Activated CD8-positive, alpha-beta T cell treated with anti-CD3 and anti-CD28 coated beads for 36 hours (primary cell): ENCODE data around the gene TNIP2. TPM values are rescaled to one million over a fixed set of nuclear protein-coding genes. Genes with fewer than 3 reads are reported as not detected.

Experiments
- ATAC-seq: fragments of 200-7000 bp; cut with Tn5 transposase; one replicate; pipeline ENCODE4 v1.10.0; 2021; ENCODE audit warnings: mild to moderate bottlenecking, moderate library complexity
- CTCF ChIA-PET: fragments of 350-600 bp; sonication (Branson Sonifier 250); formaldehyde crosslinking; loops from one replicate; lab custom pipeline; 2021; ENCODE audit warnings: antibody characterized with exemption; lab: Charles Lee
- POLR2A ChIA-PET: fragments of 350-600 bp; sonication (Branson Sonifier 250); formaldehyde crosslinking; loops from one replicate; lab custom pipeline; 2021; ENCODE audit warnings: antibody characterized with exemption; lab: Charles Lee
- DNase-seq: peaks from one replicate; pipeline ENCODE4 v3.0.0-alpha.2; 2020
- H3K27ac Mint-ChIP-seq: one replicate; pipeline ENCODE4 v1.8.0; 2021; ENCODE audit warnings: mild to moderate bottlenecking, mixed read lengths
- H3K27me3 Mint-ChIP-seq: one replicate; pipeline ENCODE4 v1.8.0; 2021; ENCODE audit warnings: mixed read lengths
- H3K36me3 Mint-ChIP-seq: one replicate; pipeline ENCODE4 v1.8.0; 2021; ENCODE audit warnings: low read depth, mixed read lengths
- H3K4me1 Mint-ChIP-seq: one replicate; pipeline ENCODE4 v1.8.0; 2021; ENCODE audit warnings: low read depth, mixed read lengths
- H3K4me3 Mint-ChIP-seq: one replicate; pipeline ENCODE4 v1.8.0; 2021; ENCODE audit warnings: mild to moderate bottlenecking, moderate library complexity, mixed read lengths
- H3K9me3 Mint-ChIP-seq: one replicate; pipeline ENCODE4 v1.8.0; 2021; ENCODE audit warnings: mixed read lengths
- CTCF ChIP-seq: fragments of 200-600 bp; IDR thresholded peaks from one replicate; pipeline ENCODE4 v1.8.0; 2022; ENCODE audit warnings: antibody characterized with exemption, mild to moderate bottlenecking
- intact Hi-C: fragments of 100-400 bp; cut with micrococcal nuclease; formaldehyde crosslinking; loops from one replicate; pipeline ENCODE4 v1.10.0; 2022
- total RNA-seq, 2 experiments: library from RNA; stranded (reverse); gene quantifications; one replicate each; pipeline ENCODE4 v1.2.3, GENCODE V29; 2021

Gene TNIP2
- total RNA-seq, 2 experiments from 2014 or later: 46.1 to 48.1 TPM

GRCh38 chr4:2802618-2803531 lies 46.7 kb upstream of the TNIP2 start:
- ChIA-PET POLR2A (interaction anchor here (1.0 to 1.4 kb wide), 5 partner anchors 9 to 133 kb away, joined by 3 to 4 read pairs (median 3); no protein-coding TSS in a partner anchor), CTCF (no interaction called here)
- intact Hi-C loops: no loop called here
- Mint-ChIP-seq H3K27ac (no peak overlapping the region), H3K9me3 (no peaks in the 10 kb centered on the region), H3K36me3 (peaks cover 2% of the 10 kb centered on the region), H3K4me1 (peaks cover 32% of the 10 kb centered on the region), H3K4me3 (no peak overlapping the region), H3K27me3 (no peaks in the 10 kb centered on the region)
- TF ChIP-seq CTCF: no peak
- no peak for DNase-seq
- ATAC-seq: no peak

- H3K27me3 Mint-ChIP-seq: no peaks in the 10 kb centered on the region
- DNase-seq (peak; percentile 56), ATAC-seq (peak; percentile 40)
- H3K9me3 Mint-ChIP-seq: no peaks in the 10 kb centered on the region
- H3K36me3 Mint-ChIP-seq: peaks cover 2% of the 10 kb centered on the region
- TF ChIP-seq CTCF: no peak
- intact Hi-C loops: no loop called here
- H3K27ac Mint-ChIP-seq: peak overlapping the region; percentile 59
- H3K4me3 Mint-ChIP-seq: peak overlapping the region; percentile 58
- peaks cover 47% of the 10 kb centered on the region for H3K4me1 Mint-ChIP-seq
- ChIA-PET POLR2A (interaction anchor here (0.9 to 2.1 kb wide), 6 partner anchors 10 to 37 kb away, joined by 3 to 10 read pairs (median 5); no protein-coding TSS in a partner anchor), CTCF (interaction anchor here (1.7 kb wide), 1 partner anchor 12 kb away, joined by 5 read pairs; no protein-coding TSS in a partner anchor)
Observed at GRCh38 chr4:2800691-2801596, 44.8 kb upstream of the TNIP2 start.

- intact Hi-C loops: no loop called here
- peak overlapping the region; percentile 78 for H3K4me3 Mint-ChIP-seq
- H3K27ac Mint-ChIP-seq: peak overlapping the region; percentile 75
- no peak for ATAC-seq
- peaks cover 2% of the 10 kb centered on the region for H3K36me3 Mint-ChIP-seq
- H3K27me3 Mint-ChIP-seq: no peaks in the 10 kb centered on the region
- no peak for DNase-seq
- H3K4me1 Mint-ChIP-seq: peaks cover 50% of the 10 kb centered on the region
- no peak for TF ChIP-seq CTCF
- ChIA-PET POLR2A (interaction anchor here (0.7 to 2.1 kb wide), 9 partner anchors 10 to 145 kb away, joined by 3 to 10 read pairs (median 3); no protein-coding TSS in a partner anchor), CTCF (interaction anchor here (1.4 to 1.7 kb wide), 2 partner anchors 12 to 44 kb away, joined by 4 to 5 read pairs; partner anchors contain the start of gene TNIP2)
- no peaks in the 10 kb centered on the region for H3K9me3 Mint-ChIP-seq
Observed at GRCh38 chr4:2799971-2800690, 44.0 kb upstream of the TNIP2 start.

- POLR2A ChIA-PET: interaction anchor here (0.7 to 3.4 kb wide), 11 partner anchors 10 to 146 kb away, joined by 3 to 18 read pairs (median 3); no protein-coding TSS in a partner anchor
- Mint-ChIP-seq H3K4me1 (peaks cover 57% of the 10 kb centered on the region), H3K9me3 (no peaks in the 10 kb centered on the region), H3K27me3 (no peaks in the 10 kb centered on the region), H3K4me3 (peak overlapping the region; percentile 78), H3K36me3 (peaks cover 2% of the 10 kb centered on the region), H3K27ac (peak overlapping the region; percentile 84)
- DNase-seq: no peak
- CTCF ChIA-PET: interaction anchor here (1.1 to 1.7 kb wide), 5 partner anchors 11 to 44 kb away, joined by 3 to 5 read pairs (median 4); partner anchors contain the start of gene TNIP2
- no peak for ATAC-seq
- no peak for TF ChIP-seq CTCF
- intact Hi-C loops: no loop called here
Observed at GRCh38 chr4:2799224-2799911, 43.2 kb upstream of the TNIP2 start.
